Body of pancreas (tissue), 4 donors: Measurements from ENCODE around the gene PDE2A. TPM values are rescaled to one million over a fixed set of nuclear protein-coding genes. Genes with fewer than 3 reads are reported as not detected.

Source experiments
- ATAC-seq: fragments of 150-250 bp; one replicate; pipeline ENCODE4 v1.9.1; 2016
- DNase-seq, 4 donors: peaks; one replicate each; pipeline ENCODE4 v3.0.0-alpha.2; 2019
- H3K27ac ChIP-seq, 4 donors: fragments of 200-600 bp; sonication (generic); 1 replicate in 3 of 4; 2 replicates in 1 of 4; pipeline versions ENCODE4 v1.5.1 to v1.6.1; 2016 to 2019; ENCODE audit warnings: mild to moderate bottlenecking in 1 of 4, mixed read lengths in 1 of 4, moderate library complexity in 1 of 4
- H3K27me3 ChIP-seq, 2 donors: fragments of 200-600 bp; sonication (generic); one replicate each; pipeline ENCODE4 v1.6.0; 2016; ENCODE audit warnings: mild to moderate bottlenecking in 1 of 2
- H3K36me3 ChIP-seq, 2 donors: fragments of 200-600 bp; sonication (generic); replicated peaks in 1 of 2; 2 replicates each; pipeline ENCODE4 v1.5.1; 2016; ENCODE audit warnings: low read depth in 2 of 2; ENCODE audit not compliant: insufficient read depth in 1 of 2
- H3K4me1 ChIP-seq: fragments of 200-600 bp; sonication (generic); one replicate; pipeline ENCODE4 v1.6.0; 2016
- H3K4me3 ChIP-seq, 2 donors: fragments of 200-600 bp; sonication (generic); 1 replicate in 1 of 2; 2 replicates in 1 of 2; pipeline ENCODE4 v1.5.1; 2016 to 2019
- H3K9me3 ChIP-seq, 3 donors: fragments of 200-600 bp; sonication (generic); 1 replicate in 2 of 3; 2 replicates in 1 of 3; pipeline ENCODE4 v1.5.1; 2016
- CTCF ChIP-seq, 7 experiments: fragments of 450-650 bp in 4 of 7; fragments of 200-600 bp in 3 of 7; sonication (generic) in 3 of 7; IDR thresholded peaks; one replicate each; pipeline ENCODE4 v1.5.1; 2016 to 2019; ENCODE audit warnings: antibody characterized with exemption in 7 of 7
- POLR2A ChIP-seq, 3 donors: fragments of 450-650 bp; IDR thresholded peaks; one replicate each; pipeline ENCODE4 v1.6.1; 2016; ENCODE audit warnings: antibody characterized with exemption in 3 of 3, mild to moderate bottlenecking in 2 of 3
- WGBS, 2 donors: methylation state at CpG; one replicate each; pipeline ENCODE4 v1.1.5; 2017; 5-methylcytosine and 5-hydroxymethylcytosine counted together
- intact Hi-C: fragments of 100-400 bp; cut with DNase I; formaldehyde crosslinking; loops from one replicate; pipeline ENCODE4 v1.15.1; 2023
- total RNA-seq, 2 donors: library from RNA; depleted of rRNA; stranded (reverse); fragments of >200 nt; gene quantifications; one replicate each; pipeline ENCODE4 v1.1.0, GENCODE V29; 2016

The PDE2A gene
- total RNA-seq, 2 donors from 2014 or later, result 7.0 to 29.3 TPM

GRCh38 chr11:72576661-72577060 is 97.6 kb downstream of the PDE2A start:
- 82 to 86% methylated on average over 6 of the region's 6 CpGs for WGBS, 2 donors
- Histone ChIP-seq H3K4me1 (no peaks in the 10 kb centered on the region), H3K4me3 (no peak overlapping the region), H3K27ac (no peak overlapping the region), H3K27me3 (no peaks in the 10 kb centered on the region), H3K9me3 (no peaks in the 10 kb centered on the region), H3K36me3 (no peaks in the 10 kb centered on the region)
- no peak for TF ChIP-seq POLR2A (IDR thresholded peaks at IDR 0.05)
- TF ChIP-seq CTCF (IDR thresholded peaks at IDR 0.05), result no peak
- no peak for ATAC-seq
- no peak for DNase-seq
- intact Hi-C loops, result loop anchor here (10.0 kb wide), 1 partner anchor 102 kb away; no protein-coding TSS in a partner anchor

GRCh38 chr11:72576243-72576595 is 98.0 kb downstream of the PDE2A start:
- Histone ChIP-seq H3K9me3 (no peaks in the 10 kb centered on the region), H3K4me3 (no peak overlapping the region), H3K27me3 (no peaks in the 10 kb centered on the region), H3K4me1 (no peaks in the 10 kb centered on the region), H3K36me3 (no peaks in the 10 kb centered on the region), H3K27ac (no peak overlapping the region)
- ATAC-seq, result no peak
- intact Hi-C loops, result loop anchor here (10.0 kb wide), 1 partner anchor 101 kb away; no protein-coding TSS in a partner anchor
- no peak for DNase-seq
- TF ChIP-seq POLR2A (IDR thresholded peaks at IDR 0.05) (no peak), CTCF (IDR thresholded peaks at IDR 0.05) (no peak)
- WGBS, 2 donors, result 80 to 84% methylated on average over 3 to 4 of the region's 5 CpGs

- Histone ChIP-seq H3K4me3 (no peak overlapping the region), H3K4me1 (no peaks in the 10 kb centered on the region), H3K36me3 (no peaks in the 10 kb centered on the region), H3K27ac (no peak overlapping the region), H3K9me3 (no peaks in the 10 kb centered on the region), H3K27me3 (no peaks in the 10 kb centered on the region)
- 75 to 86% methylated on average over 8 to 12 of the region's 14 CpGs for WGBS, 2 donors
- no peak for TF ChIP-seq CTCF (IDR thresholded peaks at IDR 0.05)
- no peak for TF ChIP-seq POLR2A (IDR thresholded peaks at IDR 0.05)
- DNase-seq (no peak), ATAC-seq (no peak)
- intact Hi-C loops, result loop anchor here (10.0 kb wide), 1 partner anchor 101 kb away; no protein-coding TSS in a partner anchor
Observed at GRCh38 chr11:72575533-72576242, 98.5 kb downstream of the PDE2A start.

GRCh38 chr11:72574548-72575460 is 99.4 kb downstream of the PDE2A start:
- TF ChIP-seq POLR2A (IDR thresholded peaks at IDR 0.05), result no peak
- no peak for TF ChIP-seq CTCF (IDR thresholded peaks at IDR 0.05)
- H3K36me3 ChIP-seq, result no peaks in the 10 kb centered on the region
- no peak for DNase-seq
- 68 to 80% methylated on average over 8 of the region's 8 CpGs for WGBS, 2 donors
- H3K4me1 ChIP-seq, result no peaks in the 10 kb centered on the region
- ATAC-seq, result no peak
- no peak overlapping the region for H3K4me3 ChIP-seq
- intact Hi-C loops, result loop anchor here (10.0 kb wide), 1 partner anchor 100 kb away; no protein-coding TSS in a partner anchor
- H3K9me3 ChIP-seq, result no peaks in the 10 kb centered on the region
- no peaks in the 10 kb centered on the region for H3K27me3 ChIP-seq
- H3K27ac ChIP-seq, result no peak overlapping the region
